Skin of body (tissue), 1 donor: ENCODE data around the gene NRDE2. TPM values are rescaled to one million over a fixed set of nuclear protein-coding genes. Genes with fewer than 3 reads are reported as not detected.

Source experiments
- total RNA-seq: library from RNA; depleted of rRNA; stranded (reverse); fragments of >200 nt; gene quantifications from one replicate; pipeline ENCODE4 v1.2.3, GENCODE V29; 2014

The NRDE2 gene
- total RNA-seq, 1 donor from 2014 or later: 11.0 TPM

Other genes with a start within 250 kb of the NRDE2 start
- gene PSMC1, start 75.4 kb downstream of the NRDE2 start, total RNA-seq: 83.5 TPM
- gene CALM1, start 65.1 kb upstream of the NRDE2 start, total RNA-seq: 325 TPM